ENCODE measurements around the gene ARMC2. TPM values are rescaled to one million over a fixed set of nuclear protein-coding genes. Genes with fewer than 3 reads are reported as not detected.

Gene ARMC2
- total and polyA plus RNA-seq, 2 experiments from 2014 or later: 2.7 to 4.4 TPM

DNA sequence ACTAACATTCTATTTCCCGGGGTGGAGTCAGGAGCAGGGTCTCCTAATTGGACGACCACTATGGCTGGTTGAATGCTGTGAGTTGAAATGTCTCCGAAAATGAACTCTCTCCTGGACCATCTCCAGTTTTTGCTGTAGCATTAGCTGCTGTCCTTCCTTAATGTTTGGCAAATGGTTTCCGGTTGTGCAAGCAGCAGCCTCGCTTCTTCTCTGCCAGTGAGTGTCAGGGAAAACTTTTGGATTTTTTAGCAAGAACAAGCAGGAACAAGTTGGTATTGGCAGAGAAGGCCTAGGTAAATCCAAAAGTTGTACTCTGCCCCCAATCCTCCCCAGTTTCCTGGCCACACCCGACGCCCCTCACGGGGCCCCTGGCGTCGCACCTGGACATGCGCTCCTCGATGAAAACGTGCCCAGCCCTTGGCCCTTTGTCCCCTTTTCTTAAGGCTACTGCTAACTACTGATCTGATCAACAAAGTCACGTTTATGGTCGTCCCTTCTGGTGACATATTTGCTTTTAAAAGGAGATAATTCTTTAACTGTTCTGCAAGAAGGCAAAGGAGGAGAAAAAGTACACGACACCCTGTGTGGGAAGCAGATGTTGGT, 103.2 kb downstream of the ARMC2 start:
- peaks cover 2% of the 10 kb centered on the region; the same call in 1 of the 3 replicates for H3K4me1 Mint-ChIP-seq
- H4K20me1 ChIP-seq (replicated peaks; ENCODE audit: insufficient read depth): no peaks in the 10 kb centered on the region
- H3K4me3 Mint-ChIP-seq: no peak overlapping the region
- no peaks in the 10 kb centered on the region for H3F3A ChIP-seq (replicated peaks; ENCODE audit: low read depth)
- no peaks in the 10 kb centered on the region for H3K27me3 ChIP-seq (ENCODE audit: insufficient read depth)
- ATAC-seq: no peak
- H2AFZ ChIP-seq: 0 out of 2 replicates have a peak overlapping the region, but pooled peaks have one; percentile 28
- no peaks in the 10 kb centered on the region for H3K9me2 ChIP-seq (ENCODE audit: insufficient read depth)
- no peak overlapping the region for H3K4me2 ChIP-seq
- no peaks in the 10 kb centered on the region for H3K36me3 ChIP-seq (ENCODE audit: insufficient read depth)
- no peak overlapping the region for H3K27ac ChIP-seq (ENCODE audit: low read depth)
- no peak for TF ChIP-seq STAT1 (IDR thresholded peaks at IDR 0.05; ENCODE audit: unreplicated experiment)
- no peak for TF ChIP-seq ZNF114 (CRISPR knock-in tag; IDR thresholded peaks at IDR 0.05)
- no peak for TF ChIP-seq JUNB (IDR thresholded peaks at IDR 0.05; ENCODE audit: unreplicated experiment)
- no peak for TF ChIP-seq CTCF (conservative IDR thresholded peaks at IDR 0.05; ENCODE audit: low read depth in 2 of 2)
- no peak for TF ChIP-seq ETS1 (IDR thresholded peaks at IDR 0.05)
- no peak for TF ChIP-seq CREB1 (CRISPR knock-in tag; IDR thresholded peaks at IDR 0.05; ENCODE audit: low read depth)
- no peak for TF ChIP-seq EZH2phosphoT487 (IDR thresholded peaks at IDR 0.05; ENCODE audit: unreplicated experiment)
- TF ChIP-seq POLR2AphosphoS5 (IDR thresholded peaks at IDR 0.05; ENCODE audit: low read depth): no peak
- no peak for TF ChIP-seq ZNF331 (CRISPR knock-in tag; IDR thresholded peaks at IDR 0.05; ENCODE audit: low read depth)
- no peak for TF ChIP-seq EZH2 (IDR thresholded peaks at IDR 0.05; ENCODE audit: low read depth, unreplicated experiment)
- no peak for TF ChIP-seq REST (IDR thresholded peaks at IDR 0.05; ENCODE audit: unreplicated experiment)
- no peak for TF ChIP-seq NANOG (IDR thresholded peaks at IDR 0.05; ENCODE audit: borderline replicate concordance)
- TF ChIP-seq ZNF462 (CRISPR knock-in tag; IDR thresholded peaks at IDR 0.05): no peak
- no peaks in the 10 kb centered on the region for H3K9me3 Mint-ChIP-seq
- H3K79me2 ChIP-seq (replicated peaks; ENCODE audit: insufficient read depth): no peaks in the 10 kb centered on the region
- H3K27ac Mint-ChIP-seq: no peak overlapping the region
- H3K36me3 Mint-ChIP-seq (ENCODE audit: low read depth): no peaks in the 10 kb centered on the region
- peaks cover 3% of the 10 kb centered on the region; the same call in 1 of the 2 replicates for H3K4me1 ChIP-seq (ENCODE audit: insufficient read depth)
- DNase-seq (ENCODE audit: low spot score): no peak
- peaks cover 5% of the 10 kb centered on the region for H3K27me3 Mint-ChIP-seq (ENCODE audit: insufficient read depth, low read depth, poor library complexity)
- H3K4me3 ChIP-seq: no peak overlapping the region

All from GM23338 (cell line).